ENCODE results near the gene AFG1L. TPM values are rescaled to one million over a fixed set of nuclear protein-coding genes. Genes with fewer than 3 reads are reported as not detected.

Gene AFG1L
- total RNA-seq, 1 donor from 2014 or later = 3.7 TPM

DNA sequence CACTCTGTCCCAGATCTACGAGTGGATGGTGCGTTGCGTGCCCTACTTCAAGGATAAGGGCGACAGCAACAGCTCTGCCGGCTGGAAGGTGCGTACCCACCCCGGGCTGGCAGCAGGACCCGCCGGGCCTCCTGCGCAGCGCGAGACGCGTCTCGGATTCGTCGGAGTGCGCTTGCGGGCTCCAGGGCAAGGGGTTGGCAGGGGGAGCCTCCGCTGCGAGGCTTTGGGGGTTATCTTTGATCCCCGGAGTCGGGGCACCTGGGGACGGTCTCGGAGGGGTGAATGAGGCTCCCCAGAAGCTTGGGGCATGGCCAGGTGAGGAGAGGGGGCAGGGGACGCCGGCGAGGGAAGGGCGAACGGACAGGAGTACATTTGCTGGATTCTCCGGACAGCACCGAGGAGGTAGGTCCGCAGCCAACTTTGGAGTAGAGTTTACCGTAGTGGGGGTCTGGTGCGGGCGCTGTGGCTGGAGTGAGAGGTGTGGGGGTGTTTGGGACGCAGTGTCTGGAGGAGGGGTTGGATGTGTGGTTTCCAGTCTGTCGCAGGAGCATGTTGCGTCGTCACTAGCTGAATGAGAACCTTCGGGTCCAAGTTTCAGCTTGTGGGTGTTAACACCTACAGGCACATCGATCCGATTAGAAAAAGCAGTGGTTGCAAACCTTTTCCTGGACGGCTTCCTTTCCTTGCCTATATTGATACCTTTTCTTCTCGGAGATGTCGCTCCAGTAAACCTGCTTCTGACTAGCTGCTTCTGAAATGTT is 267.1 kb downstream of the AFG1L start:
- Histone ChIP-seq H3K27me3 (no peaks in the 10 kb centered on the region), H3K4me1 (peaks cover 47% of the 10 kb centered on the region), H3K27ac (peak overlapping the region; percentile 99), H3K36me3 (peaks cover 0 to 8% of the 10 kb centered on the region in 2 donors), H3K4me3 (peak overlapping the region; percentile 77 to 94), H3K9me3 (no peaks in the 10 kb centered on the region)
- TF ChIP-seq POLR2A (IDR thresholded peaks at IDR 0.05) = no peak
- TF ChIP-seq POLR2AphosphoS5 (IDR thresholded peaks at IDR 0.05; ENCODE audit: insufficient read depth in 1 of 2, low read depth in 1 of 2) = no peak
- TF ChIP-seq, protein P1, sequence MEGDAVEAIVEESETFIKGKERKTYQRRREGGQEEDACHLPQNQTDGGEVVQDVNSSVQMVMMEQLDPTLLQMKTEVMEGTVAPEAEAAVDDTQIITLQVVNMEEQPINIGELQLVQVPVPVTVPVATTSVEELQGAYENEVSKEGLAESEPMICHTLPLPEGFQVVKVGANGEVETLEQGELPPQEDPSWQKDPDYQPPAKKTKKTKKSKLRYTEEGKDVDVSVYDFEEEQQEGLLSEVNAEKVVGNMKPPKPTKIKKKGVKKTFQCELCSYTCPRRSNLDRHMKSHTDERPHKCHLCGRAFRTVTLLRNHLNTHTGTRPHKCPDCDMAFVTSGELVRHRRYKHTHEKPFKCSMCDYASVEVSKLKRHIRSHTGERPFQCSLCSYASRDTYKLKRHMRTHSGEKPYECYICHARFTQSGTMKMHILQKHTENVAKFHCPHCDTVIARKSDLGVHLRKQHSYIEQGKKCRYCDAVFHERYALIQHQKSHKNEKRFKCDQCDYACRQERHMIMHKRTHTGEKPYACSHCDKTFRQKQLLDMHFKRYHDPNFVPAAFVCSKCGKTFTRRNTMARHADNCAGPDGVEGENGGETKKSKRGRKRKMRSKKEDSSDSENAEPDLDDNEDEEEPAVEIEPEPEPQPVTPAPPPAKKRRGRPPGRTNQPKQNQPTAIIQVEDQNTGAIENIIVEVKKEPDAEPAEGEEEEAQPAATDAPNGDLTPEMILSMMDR (IDR thresholded peaks at IDR 0.05) = no peak
- peak in 1 of 2 donors; percentile 89 for DNase-seq (ENCODE audit: extremely low spot score in 2 of 2)
- intact Hi-C loops (cut with DNase I) = loop anchor here (5.0 kb wide), 2 partner anchors 90 to 220 kb away; no protein-coding TSS in a partner anchor

DNA sequence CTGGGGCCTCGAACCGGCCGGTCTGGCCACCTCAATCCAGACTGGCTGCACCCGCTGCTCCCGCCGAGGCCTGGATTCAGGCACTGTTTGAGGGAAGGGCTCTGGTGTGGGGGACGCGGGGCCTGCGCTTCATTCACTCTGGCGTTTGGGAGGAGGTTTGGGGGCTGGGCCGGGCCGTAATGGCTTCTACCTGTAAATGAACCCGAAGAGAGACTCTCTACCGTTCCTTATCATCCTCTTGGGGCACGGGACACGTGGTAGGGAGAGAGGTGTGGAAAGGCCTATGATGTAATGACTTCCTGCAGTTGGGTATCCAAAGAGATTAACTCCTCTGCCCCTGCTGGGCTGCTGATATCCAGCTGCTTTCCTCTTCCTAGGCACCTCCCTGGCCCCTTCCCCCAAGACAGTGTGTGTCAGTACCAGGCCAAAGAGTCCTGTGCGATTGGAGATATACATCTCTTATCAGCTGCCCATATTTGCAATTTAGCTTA is 267.7 kb downstream of the AFG1L start:
- intact Hi-C loops (cut with DNase I) = loop anchor here (5.0 kb wide), 2 partner anchors 90 to 220 kb away; no protein-coding TSS in a partner anchor
- peak in 1 of 2 donors; percentile 94 for DNase-seq (ENCODE audit: extremely low spot score in 2 of 2)
- no peaks in the 10 kb centered on the region for H3K27me3 ChIP-seq
- peaks cover 0 to 12% of the 10 kb centered on the region in 2 donors for H3K36me3 ChIP-seq
- TF ChIP-seq POLR2A (IDR thresholded peaks at IDR 0.05) = peak in 1 of 2 donors; percentile 41
- TF ChIP-seq, protein P1 (IDR thresholded peaks at IDR 0.05) = no peak
- TF ChIP-seq POLR2AphosphoS5 (IDR thresholded peaks at IDR 0.05; ENCODE audit: insufficient read depth in 1 of 2, low read depth in 1 of 2) = peak; percentile 83 to 90
- peaks cover 47% of the 10 kb centered on the region for H3K4me1 ChIP-seq
- H3K27ac ChIP-seq = peak overlapping the region; percentile 99
- peak overlapping the region; percentile 77 to 94 for H3K4me3 ChIP-seq
- H3K9me3 ChIP-seq = no peaks in the 10 kb centered on the region

DNA sequence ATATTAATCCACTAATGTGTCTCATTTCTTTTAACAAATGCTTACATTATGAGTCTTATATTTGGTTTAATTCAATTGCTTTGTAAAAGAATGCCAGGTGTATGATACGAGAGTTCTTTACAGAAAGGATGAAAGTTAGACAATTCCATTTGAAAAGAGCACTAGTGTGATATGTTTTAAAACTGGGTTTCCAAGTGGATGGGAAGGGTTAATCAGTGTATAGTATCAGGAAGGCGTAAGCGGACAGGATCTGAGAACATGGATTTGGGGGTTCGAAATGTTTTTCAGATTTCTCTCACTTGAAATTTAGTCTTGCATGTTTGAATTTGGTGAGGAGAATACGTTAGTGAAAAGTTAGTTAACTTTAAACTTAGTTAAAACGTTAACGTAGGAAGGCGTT is 268.4 kb downstream of the AFG1L start:
- no peak for TF ChIP-seq POLR2AphosphoS5 (IDR thresholded peaks at IDR 0.05; ENCODE audit: insufficient read depth in 1 of 2, low read depth in 1 of 2)
- no peak for TF ChIP-seq POLR2A (IDR thresholded peaks at IDR 0.05)
- TF ChIP-seq, protein P1 (IDR thresholded peaks at IDR 0.05) = no peak
- Histone ChIP-seq H3K27ac (peak overlapping the region; percentile 99), H3K9me3 (no peaks in the 10 kb centered on the region), H3K4me3 (peak overlapping the region; percentile 77 to 94), H3K4me1 (peaks cover 55% of the 10 kb centered on the region), H3K27me3 (no peaks in the 10 kb centered on the region), H3K36me3 (peaks cover 0 to 15% of the 10 kb centered on the region in 2 donors)
- DNase-seq (ENCODE audit: extremely low spot score in 2 of 2) = no peak
- intact Hi-C loops (cut with DNase I) = loop anchor here (5.0 kb wide), 2 partner anchors 89 to 219 kb away; no protein-coding TSS in a partner anchor

DNA sequence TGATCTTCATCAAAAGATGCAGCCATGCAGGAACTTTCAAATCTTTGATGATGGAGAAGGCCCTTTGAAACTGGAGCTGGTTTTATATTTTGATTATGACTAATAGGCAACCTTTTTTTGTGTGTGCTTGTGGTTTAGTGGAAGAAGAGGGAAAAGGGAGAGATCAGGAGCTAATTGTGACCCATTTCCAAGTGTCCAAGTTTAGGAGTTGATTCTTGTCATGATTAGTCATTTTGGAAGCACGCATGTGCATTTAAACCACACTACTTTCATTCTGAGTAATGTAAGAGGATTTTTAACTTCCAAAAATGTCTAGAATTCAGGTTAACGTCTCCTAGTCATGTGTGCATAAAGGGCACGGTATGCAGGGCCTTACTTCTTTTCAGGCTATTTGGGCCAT is 269.3 kb downstream of the AFG1L start:
- TF ChIP-seq, protein P1 (IDR thresholded peaks at IDR 0.05) = no peak
- TF ChIP-seq POLR2AphosphoS5 (IDR thresholded peaks at IDR 0.05; ENCODE audit: insufficient read depth in 1 of 2, low read depth in 1 of 2) = peak; percentile 21 to 36
- DNase-seq (ENCODE audit: extremely low spot score in 2 of 2) = peak in 1 of 2 donors; percentile 13
- Histone ChIP-seq H3K27ac (peak overlapping the region; percentile 99), H3K9me3 (no peaks in the 10 kb centered on the region), H3K36me3 (peaks cover 0 to 21% of the 10 kb centered on the region in 2 donors), H3K4me3 (peak overlapping the region; percentile 77 to 94), H3K4me1 (peaks cover 64% of the 10 kb centered on the region), H3K27me3 (no peaks in the 10 kb centered on the region)
- intact Hi-C loops (cut with DNase I) = loop anchor here (5.0 kb wide), 2 partner anchors 88 to 218 kb away; no protein-coding TSS in a partner anchor
